ENCODE results near the gene MRPL23.

Gene MRPL23

GRCh38 chr11:1994121-1994520 lies 47.0 kb downstream of the MRPL23 start:
- TF ChIP-seq FOXM1 (IDR thresholded peaks at IDR 0.05; ENCODE audit: borderline replicate concordance, low read depth) (no peak), ZBTB7A (IDR thresholded peaks at IDR 0.05; ENCODE audit: low read depth) (no peak), YY1 (IDR thresholded peaks at IDR 0.05; ENCODE audit: low read depth) (no peak)

GRCh38 chr11:1997755-1998154 lies 50.6 kb downstream of the MRPL23 start, which contains the start of gene H19:
Gene H19, minus strand, starts transcription at chr11:1997842.
- TF ChIP-seq EP300 (IDR thresholded peaks at IDR 0.05; ENCODE audit: borderline replicate concordance): no peak

GRCh38 chr11:1998290-1998689 lies 51.2 kb downstream of the MRPL23 start:
- TF ChIP-seq EGR1 (IDR thresholded peaks at IDR 0.05) (no peak), YY1 (IDR thresholded peaks at IDR 0.05; ENCODE audit: low read depth) (no peak), FOXM1 (IDR thresholded peaks at IDR 0.05; ENCODE audit: borderline replicate concordance, low read depth) (no peak), TAF1 (IDR thresholded peaks at IDR 0.05; ENCODE audit: low read depth) (no peak), EP300 (IDR thresholded peaks at IDR 0.05; ENCODE audit: borderline replicate concordance) (no peak), TCF12 (IDR thresholded peaks at IDR 0.05; ENCODE audit: low read depth) (no peak), REST (IDR thresholded peaks at IDR 0.05; ENCODE audit: low read depth) (no peak), MAX (IDR thresholded peaks at IDR 0.05) (no peak), RAD21 (IDR thresholded peaks at IDR 0.05; ENCODE audit: low read depth) (no peak), CREB1 (IDR thresholded peaks at IDR 0.05; ENCODE audit: low read depth) (no peak), CEBPB (IDR thresholded peaks at IDR 0.05) (no peak), USF1 (IDR thresholded peaks at IDR 0.05) (no peak)

- TF ChIP-seq FOXM1 (IDR thresholded peaks at IDR 0.05; ENCODE audit: borderline replicate concordance, low read depth): no peak
- no peak for TF ChIP-seq USF1 (IDR thresholded peaks at IDR 0.05)
- no peak for TF ChIP-seq YY1 (IDR thresholded peaks at IDR 0.05; ENCODE audit: low read depth)
These were observed 51.7 kb downstream of the MRPL23 start for GRCh38 chr11:1998861-1999260.

GRCh38 chr11:2002042-2002776 lies 55.1 kb downstream of the MRPL23 start:
- TF ChIP-seq EP300 (IDR thresholded peaks at IDR 0.05; ENCODE audit: borderline replicate concordance): no peak
- TF ChIP-seq USF1 (IDR thresholded peaks at IDR 0.05): no peak
- no peak for TF ChIP-seq CREB1 (IDR thresholded peaks at IDR 0.05; ENCODE audit: low read depth)
- no peak for TF ChIP-seq TEAD4 (IDR thresholded peaks at IDR 0.05)
- TF ChIP-seq EGR1 (IDR thresholded peaks at IDR 0.05): no peak
- no peak for TF ChIP-seq TCF12 (IDR thresholded peaks at IDR 0.05; ENCODE audit: low read depth)
- TF ChIP-seq CEBPB (IDR thresholded peaks at IDR 0.05): no peak
- no peak for TF ChIP-seq ZBTB7A (IDR thresholded peaks at IDR 0.05; ENCODE audit: low read depth)
- TF ChIP-seq MAX (IDR thresholded peaks at IDR 0.05): no peak
- TF ChIP-seq TAF1 (IDR thresholded peaks at IDR 0.05; ENCODE audit: low read depth): no peak

GRCh38 chr11:2002807-2003206 lies 55.7 kb downstream of the MRPL23 start:
- no peak for TF ChIP-seq ZBTB7A (IDR thresholded peaks at IDR 0.05; ENCODE audit: low read depth)
- TF ChIP-seq TEAD4 (IDR thresholded peaks at IDR 0.05): no peak
- no peak for TF ChIP-seq FOXM1 (IDR thresholded peaks at IDR 0.05; ENCODE audit: borderline replicate concordance, low read depth)
- no peak for TF ChIP-seq MAX (IDR thresholded peaks at IDR 0.05)
- TF ChIP-seq RAD21 (IDR thresholded peaks at IDR 0.05; ENCODE audit: low read depth): no peak
- no peak for TF ChIP-seq REST (IDR thresholded peaks at IDR 0.05; ENCODE audit: low read depth)
- TF ChIP-seq NFIC (IDR thresholded peaks at IDR 0.05): no peak
- TF ChIP-seq CREB1 (IDR thresholded peaks at IDR 0.05; ENCODE audit: low read depth): no peak
- no peak for TF ChIP-seq TCF12 (IDR thresholded peaks at IDR 0.05; ENCODE audit: low read depth)
- TF ChIP-seq USF1 (IDR thresholded peaks at IDR 0.05): no peak
- TF ChIP-seq YY1 (IDR thresholded peaks at IDR 0.05; ENCODE audit: low read depth): no peak
- no peak for TF ChIP-seq EGR1 (IDR thresholded peaks at IDR 0.05)
- no peak for TF ChIP-seq CEBPB (IDR thresholded peaks at IDR 0.05)
- no peak for TF ChIP-seq TAF1 (IDR thresholded peaks at IDR 0.05; ENCODE audit: low read depth)
- no peak for TF ChIP-seq EP300 (IDR thresholded peaks at IDR 0.05; ENCODE audit: borderline replicate concordance)

Measured in Ishikawa (cell line).